ENCODE results near the gene RALGPS1.

Gene RALGPS1

GRCh38 chr9:127178686-127179632 is 264.4 kb downstream of the RALGPS1 start:
- DNase-seq = no peak

GRCh38 chr9:127179633-127180441 is 265.3 kb downstream of the RALGPS1 start:
- no peak for DNase-seq

DNA sequence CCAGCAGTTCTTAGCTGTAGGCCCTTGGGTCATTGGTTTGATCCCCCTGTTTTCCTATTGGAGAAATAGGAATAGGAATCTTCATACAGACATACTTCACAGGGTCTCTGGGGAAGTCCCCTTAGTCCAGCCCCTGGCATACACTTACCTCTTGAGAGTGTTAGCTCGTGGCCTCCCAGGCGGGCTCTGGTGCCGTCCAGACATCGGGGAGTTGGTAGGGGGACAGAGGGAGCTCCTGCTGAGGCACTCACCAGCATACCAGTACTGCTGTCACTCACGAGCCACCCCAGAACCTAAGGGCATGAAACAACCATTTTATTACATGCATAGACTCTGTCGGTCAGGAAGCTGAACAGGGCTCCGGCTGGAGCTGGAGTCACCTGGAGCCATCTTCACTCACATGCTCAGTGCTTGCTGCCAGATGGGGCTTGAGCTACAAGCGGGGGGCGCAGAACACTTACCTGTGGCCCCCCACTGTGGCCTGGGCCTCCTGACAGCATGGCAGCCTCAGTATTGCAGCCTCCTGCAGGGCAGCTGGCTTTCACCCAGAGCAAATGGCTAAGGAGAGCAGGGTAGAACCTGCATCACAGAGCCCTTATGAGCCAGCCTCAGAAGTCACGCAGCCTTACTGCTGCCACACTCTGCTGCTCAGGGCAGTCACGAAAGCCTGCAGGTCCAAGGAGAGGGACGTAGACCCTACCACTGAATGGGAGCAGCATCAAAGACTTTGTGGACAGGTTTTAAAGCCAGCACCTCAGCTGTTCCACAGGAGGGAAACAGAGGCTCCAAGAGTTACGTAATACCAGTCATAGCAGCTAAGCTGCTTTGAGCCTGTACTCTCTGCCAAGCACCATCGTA is 266.1 kb downstream of the RALGPS1 start:
- no peak for DNase-seq

DNA sequence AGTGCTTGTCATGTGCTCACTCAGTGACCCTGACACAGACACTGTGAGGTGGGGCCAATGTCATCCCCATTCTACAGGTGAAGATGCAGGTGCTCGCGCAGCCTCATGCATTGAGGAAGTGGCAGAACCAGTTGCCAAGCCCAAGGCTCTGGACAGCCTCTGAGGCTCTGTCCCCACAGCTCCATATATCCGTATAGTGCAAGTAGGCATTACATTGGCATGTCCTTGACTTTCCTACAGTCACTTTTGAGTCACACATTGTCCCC is 266.7 kb downstream of the RALGPS1 start:
- DNase-seq = no peak

- no peak for DNase-seq
These were observed 267.1 kb downstream of the RALGPS1 start for GRCh38 chr9:127181595-127182190.

DNA sequence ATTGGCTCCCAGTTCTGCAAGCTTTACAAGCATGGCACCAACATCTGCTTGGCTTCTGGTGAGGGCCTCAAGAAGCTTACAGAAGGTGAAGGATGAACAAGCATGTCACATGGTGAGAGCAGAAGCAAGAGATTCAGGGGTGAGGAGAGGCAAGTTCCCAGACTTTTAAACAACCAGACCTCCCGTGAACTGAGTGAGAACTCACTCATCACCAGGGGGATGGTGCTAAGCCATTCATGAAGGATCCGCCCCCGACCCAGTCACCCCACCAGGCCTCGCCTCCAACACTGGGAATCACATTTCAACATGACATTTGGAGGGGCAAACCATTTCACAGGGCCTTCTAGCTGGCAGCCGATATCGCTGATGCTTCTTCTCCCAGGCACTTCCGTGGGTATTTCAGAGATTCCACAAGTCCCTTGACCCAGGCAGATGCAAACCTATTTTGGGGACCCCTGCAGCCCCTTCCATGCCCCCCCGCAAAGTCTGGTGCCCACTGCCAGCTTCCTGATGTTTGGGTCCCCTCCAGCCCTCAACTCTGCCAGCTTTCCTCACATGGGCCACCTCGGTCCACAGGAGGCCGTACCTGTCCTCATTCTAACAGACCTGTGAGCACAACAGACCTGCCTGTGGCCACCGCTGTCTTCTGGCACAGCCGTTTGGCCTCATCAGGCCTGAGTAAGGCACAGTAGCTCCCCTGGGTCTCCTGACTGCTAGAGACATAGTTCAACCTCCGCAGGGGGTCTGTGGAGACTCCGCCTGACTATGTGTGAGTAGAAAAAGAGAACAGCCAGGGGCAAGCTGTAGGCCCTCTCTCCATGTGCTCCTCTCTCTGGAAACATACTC is 268.5 kb downstream of the RALGPS1 start:
- DNase-seq = no peak

- DNase-seq = no peak
These were observed 269.4 kb downstream of the RALGPS1 start for GRCh38 chr9:127183814-127184582.

DNA sequence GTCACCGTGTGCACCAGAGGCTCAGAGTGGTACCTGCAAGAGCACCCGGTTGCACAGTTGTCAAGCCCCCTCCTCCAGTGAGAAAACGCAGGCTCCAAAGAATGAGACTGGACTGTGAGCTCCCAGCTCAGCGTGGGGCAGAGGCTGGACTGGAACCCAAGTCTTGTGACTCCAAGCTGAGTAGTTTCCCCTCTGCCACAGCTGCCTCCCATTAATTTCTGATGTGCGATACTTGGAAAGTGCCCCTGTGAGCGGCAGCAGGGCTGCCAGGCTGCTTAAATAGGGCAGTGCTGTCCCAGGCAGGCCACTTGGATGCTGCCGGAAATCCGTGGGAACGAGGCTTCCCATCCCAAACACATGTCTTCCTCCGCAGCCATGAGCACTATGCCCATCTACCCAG is 270.1 kb downstream of the RALGPS1 start:
- no peak for DNase-seq

- no peak for DNase-seq
These were observed 270.6 kb downstream of the RALGPS1 start for GRCh38 chr9:127185181-127185580.

GRCh38 chr9:127185931-127186781 is 271.6 kb downstream of the RALGPS1 start:
- DNase-seq = no peak

DNA sequence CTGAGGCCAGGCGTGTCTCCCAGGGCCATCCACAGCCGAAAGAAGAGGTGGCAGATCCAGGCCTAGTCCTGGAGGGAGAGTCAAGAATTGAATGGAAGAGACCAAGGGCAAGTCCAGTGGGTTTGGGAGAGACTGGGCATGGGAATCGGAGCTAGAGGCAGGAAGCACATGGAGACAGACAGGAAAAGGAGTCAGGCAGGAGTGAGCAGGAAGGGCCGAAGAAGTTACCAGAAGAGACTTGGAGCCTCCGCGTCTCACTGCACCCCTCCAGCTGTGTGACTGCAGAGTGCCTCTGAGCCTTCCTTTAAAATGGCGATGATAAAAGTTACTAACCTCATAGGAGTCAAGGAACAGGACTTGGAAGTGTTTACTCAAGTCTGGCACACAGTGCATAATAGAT is 272.2 kb downstream of the RALGPS1 start:
- DNase-seq = no peak

DNA sequence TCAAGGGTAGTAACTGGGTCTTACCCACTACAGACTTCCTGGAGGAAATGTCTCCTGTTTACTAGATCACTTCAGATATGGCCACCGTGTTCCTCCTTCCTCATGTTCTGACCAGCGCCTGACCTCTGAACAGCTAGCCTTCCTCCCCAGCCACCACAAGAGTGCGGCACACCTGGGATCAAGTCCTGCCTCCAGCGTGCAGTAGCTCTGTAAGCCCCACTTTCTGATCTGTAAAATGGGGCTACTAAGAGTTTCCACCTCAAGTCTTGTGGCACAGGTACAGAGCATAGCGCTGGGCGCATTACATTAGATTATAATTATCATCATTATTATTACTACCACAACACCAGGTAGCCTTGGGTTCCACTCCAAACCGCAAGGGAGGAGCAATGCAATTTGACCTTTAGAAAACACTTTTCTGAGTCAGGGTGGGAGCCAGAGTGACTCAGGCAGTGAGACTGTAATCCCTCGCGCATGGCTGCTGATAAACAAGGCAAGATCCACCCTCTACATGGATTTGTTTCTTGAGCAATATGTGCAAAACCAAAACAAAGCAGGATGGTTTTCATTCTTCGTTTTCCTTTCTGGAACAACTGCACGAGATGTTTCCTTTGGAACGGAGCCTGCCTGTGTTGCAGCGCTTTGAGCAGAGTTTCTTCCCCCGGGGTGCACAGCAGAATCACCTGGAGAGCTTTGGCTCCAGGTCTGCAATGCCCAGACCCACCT is 272.8 kb downstream of the RALGPS1 start:
- no peak for DNase-seq

DNA sequence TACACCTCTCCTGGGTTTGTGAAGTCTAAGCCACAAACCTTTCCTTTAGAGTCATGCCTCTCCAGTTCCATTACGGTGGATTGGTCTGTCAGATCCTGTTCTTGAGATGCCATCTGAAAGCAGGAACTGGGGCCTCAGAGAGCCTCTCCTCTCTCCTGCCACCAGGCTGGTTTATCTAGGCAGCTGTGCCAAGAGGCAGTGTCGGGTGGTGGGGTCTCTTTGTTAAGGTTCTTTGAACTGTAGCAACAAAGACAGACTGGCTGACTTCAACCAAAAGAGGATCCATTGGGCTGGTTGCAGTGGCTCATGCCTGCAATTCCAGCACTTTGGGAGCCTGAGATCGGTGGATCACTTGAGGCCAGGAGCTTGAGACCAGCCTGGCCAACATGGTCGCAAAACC is 273.8 kb downstream of the RALGPS1 start:
- no peak for DNase-seq

- DNase-seq = no peak
These were observed 275.0 kb downstream of the RALGPS1 start for GRCh38 chr9:127189628-127190027.

DNA sequence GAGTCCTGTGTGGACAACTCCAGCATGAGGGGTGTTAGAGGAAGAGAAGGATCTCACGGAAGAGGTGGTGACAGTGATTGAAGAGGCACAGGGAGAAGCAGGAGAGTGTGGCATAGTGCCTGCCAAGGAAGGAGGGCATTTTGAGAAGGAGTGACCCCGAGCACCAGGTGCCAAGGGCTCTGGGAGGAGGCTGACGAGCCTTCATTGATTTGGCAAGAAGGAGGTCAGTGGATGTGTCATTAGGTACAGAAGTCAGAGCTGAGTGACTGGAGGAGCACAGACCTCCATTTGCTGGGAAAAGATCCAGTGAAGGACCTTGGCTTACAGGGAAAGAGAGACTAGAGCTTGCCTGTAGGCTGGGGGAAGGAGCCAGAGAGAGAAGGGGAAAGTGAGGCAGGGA is 278.2 kb downstream of the RALGPS1 start:
- DNase-seq = no peak

- DNase-seq = no peak
These were observed 278.9 kb downstream of the RALGPS1 start for GRCh38 chr9:127193483-127193882.

GRCh38 chr9:127194881-127195713 is 280.5 kb downstream of the RALGPS1 start:
- no peak for DNase-seq
